PC-3 (cell line): ENCODE results near the gene DAAM1. TPM values are rescaled to one million over a fixed set of nuclear protein-coding genes. Genes with fewer than 3 reads are reported as not detected.

ENCODE experiments used
- ATAC-seq: fragments of 200-7000 bp; cut with Tn5 transposase; 2 replicates; pipeline ENCODE4 v1.9.1; 2020; ENCODE audit warnings: mild to moderate bottlenecking, moderate library complexity
- BruUV-seq: library from RNA; stranded (reverse); fragments of 400-500 nt; replicated peaks from 2 replicates; lab custom pipeline; 2021; lab: Mats Ljungman, UMichigan
- CTCF ChIA-PET: fragments of 300-600 bp; sonication (Branson Sonifier 250); formaldehyde crosslinking; loops from one replicate; lab custom pipeline; 2022; ENCODE audit warnings: antibody characterized with exemption; lab: Charles Lee
- POLR2A ChIA-PET: fragments of 300-600 bp; sonication (Branson Sonifier 250); formaldehyde crosslinking; loops from one replicate; lab custom pipeline; 2022; ENCODE audit warnings: antibody characterized with exemption; ENCODE audit not compliant: unreplicated experiment; lab: Charles Lee
- DNase-seq: peaks from one replicate; pipeline ENCODE4 v3.0.0-alpha.2; 2015
- H2AFZ ChIP-seq: fragments of 300-600 bp; sonication (generic); 2 replicates; pipeline ENCODE4 v1.6.0; 2016; ENCODE audit warnings: antibody characterized with exemption, low read length
- H3F3A ChIP-seq: fragments of 300-600 bp; sonication (generic); one replicate; pipeline ENCODE4 v1.6.0; 2017; ENCODE audit warnings: antibody characterized with exemption, low read length, control low read depth, mild to moderate bottlenecking; ENCODE audit not compliant: unreplicated experiment
- H3K27ac ChIP-seq: fragments of 300-600 bp; sonication (generic); 2 replicates; pipeline ENCODE4 v1.5.1; 2016; ENCODE audit warnings: mild to moderate bottlenecking, low read length
- H3K27me3 ChIP-seq: fragments of 300-600 bp; sonication (generic); 2 replicates; pipeline ENCODE4 v1.6.1; 2016; ENCODE audit warnings: low read length, mixed read lengths
- H3K36me3 ChIP-seq: fragments of 300-600 bp; sonication (generic); 2 replicates; pipeline ENCODE4 v1.6.1; 2016; ENCODE audit warnings: low read depth, mixed run types, low read length, mixed read lengths
- H3K4me1 ChIP-seq: fragments of 300-600 bp; sonication (generic); 2 replicates; pipeline ENCODE4 v1.5.1; 2016; ENCODE audit warnings: low read length; ENCODE audit not compliant: insufficient read depth
- H3K4me2 ChIP-seq: fragments of 300-600 bp; sonication (generic); 2 replicates; pipeline ENCODE4 v1.6.0; 2016; ENCODE audit warnings: low read length
- H3K4me3 ChIP-seq: fragments of 300-600 bp; sonication (generic); 2 replicates; pipeline ENCODE4 v1.5.1; 2016; ENCODE audit warnings: mild to moderate bottlenecking, low read length, mixed read lengths
- H3K79me2 ChIP-seq: fragments of 300-600 bp; sonication (generic); 2 replicates; pipeline ENCODE4 v1.6.1; 2017; ENCODE audit warnings: low read length, mixed read lengths
- H3K9ac ChIP-seq: fragments of 300-600 bp; sonication (generic); 2 replicates; pipeline ENCODE4 v1.6.0; 2016; ENCODE audit warnings: mild to moderate bottlenecking, low read length
- H3K9me2 ChIP-seq: fragments of 300-600 bp; sonication (generic); replicated peaks from 2 replicates; pipeline ENCODE4 v1.6.1; 2016; ENCODE audit warnings: mixed run types, low read length, mixed read lengths
- H3K9me3 ChIP-seq: fragments of 300-600 bp; sonication (generic); 2 replicates; pipeline ENCODE4 v1.6.1; 2016; ENCODE audit warnings: low read length, mixed read lengths
- H4K20me1 ChIP-seq: fragments of 300-600 bp; sonication (generic); 2 replicates; pipeline ENCODE4 v1.6.1; 2016; ENCODE audit warnings: low read length, mixed read lengths
- EZH2 ChIP-seq: fragments of 300-600 bp; sonication (generic); IDR thresholded peaks from one replicate; pipeline ENCODE4 v1.6.1; 2017; ENCODE audit warnings: antibody characterized with exemption, mild to moderate bottlenecking, low read length; ENCODE audit not compliant: unreplicated experiment
- EZH2phosphoT487 ChIP-seq: fragments of 300-600 bp; sonication (generic); IDR thresholded peaks from 2 replicates; pipeline ENCODE4 v1.6.1; 2018; ENCODE audit warnings: mild to moderate bottlenecking, antibody characterized with exemption, low read length, borderline replicate concordance
- intact Hi-C: fragments of 100-400 bp; cut with micrococcal nuclease; formaldehyde crosslinking; loops from 2 replicates; pipeline ENCODE4 v1.9.0; 2023
- total RNA-seq: library from RNA; depleted of rRNA; stranded (reverse); fragments of >200 nt; gene quantifications from 2 replicates; pipeline ENCODE4 v1.2.3, GENCODE V29; 2014
- TF ChIP-seq, protein P1 (sequence below): fragments of 300-600 bp; sonication (generic); conservative IDR thresholded peaks from 2 replicates; pipeline ENCODE4 v1.5.1; 2017; ENCODE audit warnings: antibody characterized with exemption, low read depth, mild to moderate bottlenecking, low read length

DAAM1 gene
- total RNA-seq, 1 experiment from 2014 or later = 32.7 TPM

DNA sequence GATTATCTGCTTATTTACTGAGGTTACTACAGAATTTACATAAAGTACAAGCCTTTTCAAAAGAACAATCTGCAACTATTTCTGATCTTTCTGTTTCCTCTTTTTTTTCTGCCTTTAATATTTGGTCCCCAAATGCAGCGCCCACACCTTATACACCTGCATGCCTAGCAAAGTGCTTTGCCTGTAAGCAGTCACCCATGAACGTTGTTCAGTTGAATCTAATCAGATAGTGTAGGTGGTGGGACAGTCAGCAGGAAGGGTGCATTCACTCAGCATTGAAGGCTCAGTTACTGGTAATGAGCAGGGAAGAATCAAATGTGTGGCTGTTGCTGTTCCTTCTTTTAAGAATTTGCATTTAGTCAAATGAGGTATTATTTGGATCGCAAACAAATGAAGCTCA, 168.3 kb downstream of the DAAM1 start:
- H3K4me2 ChIP-seq = no peak overlapping the region
- no peak overlapping the region for H2AFZ ChIP-seq
- ChIA-PET CTCF (no interaction called here), POLR2A (no interaction called here)
- H3K9me3 ChIP-seq = no peaks in the 10 kb centered on the region
- H3K36me3 ChIP-seq = peaks cover 3% of the 10 kb centered on the region; the same call in 1 of the 2 replicates
- no peaks in the 10 kb centered on the region for H3K9me2 ChIP-seq
- ATAC-seq (no peak), DNase-seq (no peak)
- TF ChIP-seq EZH2 (no peak), EZH2phosphoT487 (no peak)
- TF ChIP-seq, protein P1, sequence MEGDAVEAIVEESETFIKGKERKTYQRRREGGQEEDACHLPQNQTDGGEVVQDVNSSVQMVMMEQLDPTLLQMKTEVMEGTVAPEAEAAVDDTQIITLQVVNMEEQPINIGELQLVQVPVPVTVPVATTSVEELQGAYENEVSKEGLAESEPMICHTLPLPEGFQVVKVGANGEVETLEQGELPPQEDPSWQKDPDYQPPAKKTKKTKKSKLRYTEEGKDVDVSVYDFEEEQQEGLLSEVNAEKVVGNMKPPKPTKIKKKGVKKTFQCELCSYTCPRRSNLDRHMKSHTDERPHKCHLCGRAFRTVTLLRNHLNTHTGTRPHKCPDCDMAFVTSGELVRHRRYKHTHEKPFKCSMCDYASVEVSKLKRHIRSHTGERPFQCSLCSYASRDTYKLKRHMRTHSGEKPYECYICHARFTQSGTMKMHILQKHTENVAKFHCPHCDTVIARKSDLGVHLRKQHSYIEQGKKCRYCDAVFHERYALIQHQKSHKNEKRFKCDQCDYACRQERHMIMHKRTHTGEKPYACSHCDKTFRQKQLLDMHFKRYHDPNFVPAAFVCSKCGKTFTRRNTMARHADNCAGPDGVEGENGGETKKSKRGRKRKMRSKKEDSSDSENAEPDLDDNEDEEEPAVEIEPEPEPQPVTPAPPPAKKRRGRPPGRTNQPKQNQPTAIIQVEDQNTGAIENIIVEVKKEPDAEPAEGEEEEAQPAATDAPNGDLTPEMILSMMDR = no peak
- H3K9ac ChIP-seq = no peak overlapping the region
- H3K27me3 ChIP-seq = no peaks in the 10 kb centered on the region
- H4K20me1 ChIP-seq = no peaks in the 10 kb centered on the region
- H3K27ac ChIP-seq = no peak overlapping the region
- peaks cover 25% of the 10 kb centered on the region for H3F3A ChIP-seq
- intact Hi-C loops = no loop called here
- H3K79me2 ChIP-seq = no peaks in the 10 kb centered on the region
- H3K4me3 ChIP-seq = no peak overlapping the region
- no TSS peak for BruUV-seq
- peaks cover 61% of the 10 kb centered on the region for H3K4me1 ChIP-seq

DNA sequence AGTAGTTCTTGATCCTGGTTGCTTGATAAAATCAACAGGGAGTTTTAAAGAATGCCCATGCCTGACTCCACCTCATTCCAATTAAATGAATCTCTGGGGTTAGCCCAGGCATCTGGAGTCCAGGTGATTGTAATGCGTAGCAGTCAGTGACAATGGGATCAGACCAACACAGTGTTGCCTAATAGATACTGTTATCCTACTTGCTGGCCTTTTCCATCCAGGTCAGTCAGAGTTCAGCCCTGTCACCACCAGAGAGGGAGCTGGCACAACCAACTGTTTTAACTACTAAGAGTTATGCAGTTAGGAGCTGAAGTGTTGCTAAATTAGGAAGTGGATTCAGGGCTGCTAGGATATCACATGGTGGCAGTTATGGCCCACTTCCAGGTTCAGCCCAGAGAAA, 169.6 kb downstream of the DAAM1 start:
- Histone ChIP-seq H3K4me1 (peaks cover 74% of the 10 kb centered on the region), H3K27me3 (no peaks in the 10 kb centered on the region), H3K27ac (peak overlapping the region; percentile 4), H3K79me2 (no peaks in the 10 kb centered on the region), H2AFZ (no peak overlapping the region), H3K4me2 (peak overlapping the region; percentile 26), H3K9me2 (no peaks in the 10 kb centered on the region), H3F3A (peaks cover 35% of the 10 kb centered on the region), H4K20me1 (no peaks in the 10 kb centered on the region), H3K9me3 (no peaks in the 10 kb centered on the region), H3K4me3 (no peak overlapping the region), H3K9ac (no peak overlapping the region), H3K36me3 (peaks cover 3% of the 10 kb centered on the region; the same call in 1 of the 2 replicates)
- intact Hi-C loops = loop anchor here (2.0 kb wide), 2 partner anchors 51 to 125 kb away; no protein-coding TSS in a partner anchor
- CTCF ChIA-PET = no interaction called here
- ATAC-seq = peak; percentile 42
- TF ChIP-seq EZH2 = no peak
- TF ChIP-seq, protein P1 = no peak
- TF ChIP-seq EZH2phosphoT487 = no peak
- peak; percentile 99 for DNase-seq
- no TSS peak for BruUV-seq
- POLR2A ChIA-PET = interaction anchor here (0.5 to 0.6 kb wide), 2 partner anchors 126 to 382 kb away, joined by 3 read pairs; partner anchors contain the start of genes JKAMP and L3HYPDH

DNA sequence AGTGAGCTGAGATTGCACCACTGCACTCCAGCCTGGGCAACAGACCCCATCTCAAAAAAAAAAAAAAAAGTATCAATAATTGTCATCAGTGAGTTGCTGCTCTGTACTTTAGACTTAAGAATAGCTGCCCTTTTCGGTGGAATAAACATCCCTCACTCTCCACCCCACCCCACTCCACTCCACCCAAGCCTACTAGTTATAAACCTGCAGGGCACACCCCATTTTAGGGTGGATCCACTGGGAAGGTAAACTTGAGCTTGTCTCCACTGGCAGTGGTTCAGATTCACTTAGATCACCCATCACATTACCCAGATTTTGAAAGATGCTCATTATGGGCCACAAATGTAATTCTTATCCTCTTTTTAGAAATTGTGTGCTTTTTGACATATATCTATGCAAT, 170.3 kb downstream of the DAAM1 start:
- no peak for ATAC-seq
- TF ChIP-seq EZH2 (no peak), EZH2phosphoT487 (no peak)
- TF ChIP-seq, protein P1 = no peak
- H4K20me1 ChIP-seq = no peaks in the 10 kb centered on the region
- 0 out of 2 replicates have a peak overlapping the region, but pooled peaks have one; percentile 1 for H3K27ac ChIP-seq
- peak; percentile 43 for DNase-seq
- CTCF ChIA-PET = interaction anchor here (0.6 kb wide), 1 partner anchor 226 kb away, joined by 4 read pairs; no protein-coding TSS in a partner anchor
- no peaks in the 10 kb centered on the region for H3K79me2 ChIP-seq
- peaks cover 41% of the 10 kb centered on the region for H3F3A ChIP-seq
- H3K9me2 ChIP-seq = no peaks in the 10 kb centered on the region
- H3K4me1 ChIP-seq = peaks cover 81% of the 10 kb centered on the region
- BruUV-seq = no TSS peak
- POLR2A ChIA-PET = interaction anchor here (0.5 to 0.9 kb wide), 3 partner anchors 34 to 381 kb away, joined by 3 to 4 read pairs (median 3); partner anchors contain the start of genes JKAMP and L3HYPDH
- no peak overlapping the region for H3K4me3 ChIP-seq
- H3K4me2 ChIP-seq = no peak overlapping the region
- no peaks in the 10 kb centered on the region for H3K9me3 ChIP-seq
- no peak overlapping the region for H3K9ac ChIP-seq
- H3K27me3 ChIP-seq = no peaks in the 10 kb centered on the region
- intact Hi-C loops = loop anchor here (2.0 kb wide), 2 partner anchors 52 to 124 kb away; no protein-coding TSS in a partner anchor
- H3K36me3 ChIP-seq = peaks cover 3% of the 10 kb centered on the region; the same call in 1 of the 2 replicates
- H2AFZ ChIP-seq = no peak overlapping the region
